ENCODE results near the gene HRH1. TPM values are rescaled to one million over a fixed set of nuclear protein-coding genes. Genes with fewer than 3 reads are reported as not detected.
A peak's percentile ranks its signal among the peaks of the same experiment; 100 is the strongest.

HRH1 gene
- total RNA-seq, 1 experiment from 2014 or later, result 7.0 TPM

DNA sequence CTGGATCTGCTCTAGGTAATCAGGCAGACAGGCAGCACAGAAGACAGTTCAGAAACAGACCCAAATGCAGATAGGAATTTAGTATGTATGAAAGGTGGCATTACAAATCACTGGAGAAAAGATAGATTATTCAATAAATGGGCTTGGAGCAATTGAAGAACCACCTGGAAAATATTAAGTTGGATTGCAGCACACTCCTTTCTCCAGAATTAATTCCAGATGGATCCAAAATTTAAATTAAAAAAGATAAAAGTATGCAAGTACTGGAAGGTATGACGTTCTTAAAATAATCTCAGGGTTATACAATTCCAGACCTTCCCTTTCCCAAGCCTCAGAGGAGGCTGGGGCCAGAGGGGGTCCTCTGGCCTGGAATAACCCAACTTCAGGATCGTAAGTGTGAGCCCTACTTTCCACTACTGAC, 32.5 kb downstream of the HRH1 start:
- DNase-seq (ENCODE audit: low read depth, low spot score) (no peak), ATAC-seq (no peak)
- Histone ChIP-seq H3K4me2 (ENCODE audit: low read length) (peak overlapping the region; percentile 73), H3K79me2 (ENCODE audit: insufficient read depth, low read length) (no peaks in the 10 kb centered on the region), H3K9me3 (ENCODE audit: control insufficient read depth in 1 of 2, insufficient read depth in 1 of 2, low read depth in 1 of 2, low read length in 2 of 2) (no peaks in the 10 kb centered on the region), H3K4me1 (ENCODE audit: control insufficient read depth in 1 of 2, insufficient read depth in 2 of 2, low read length in 2 of 2) (peaks cover 27 to 48% of the 10 kb centered on the region in 2 experiments), H4K20me1 (ENCODE audit: insufficient read depth) (no peaks in the 10 kb centered on the region), H3K9ac (ENCODE audit: low read length) (0 out of 2 replicates have a peak overlapping the region, but pooled peaks have one; percentile 37), H3K36me3 (ENCODE audit: control insufficient read depth in 1 of 2, insufficient read depth in 2 of 2, low read length in 2 of 2) (no peaks in the 10 kb centered on the region), H3K27ac (ENCODE audit: low read depth, low read length) (no peak overlapping the region; the same call in 1 of the 2 replicates), H2AFZ (ENCODE audit: low read depth, low read length, poor library complexity, severe bottlenecking) (no peak overlapping the region), H3K4me3 (replicated peaks in 1 of 2; ENCODE audit: low read depth in 1 of 2, low read length in 2 of 2) (no peak overlapping the region), H3K9me2 (ENCODE audit: insufficient read depth) (no peaks in the 10 kb centered on the region), H3K27me3 (ENCODE audit: insufficient read depth, low read length) (no peaks in the 10 kb centered on the region)
- TF ChIP-seq CBX3 (IDR thresholded peaks at IDR 0.05; ENCODE audit: low read depth), result no peak
- no peak for TF ChIP-seq EGR1 (IDR thresholded peaks at IDR 0.05; ENCODE audit: low read depth)
- TF ChIP-seq FOSL1 (IDR thresholded peaks at IDR 0.05; ENCODE audit: low read depth), result no peak
- TF ChIP-seq, protein P1, sequence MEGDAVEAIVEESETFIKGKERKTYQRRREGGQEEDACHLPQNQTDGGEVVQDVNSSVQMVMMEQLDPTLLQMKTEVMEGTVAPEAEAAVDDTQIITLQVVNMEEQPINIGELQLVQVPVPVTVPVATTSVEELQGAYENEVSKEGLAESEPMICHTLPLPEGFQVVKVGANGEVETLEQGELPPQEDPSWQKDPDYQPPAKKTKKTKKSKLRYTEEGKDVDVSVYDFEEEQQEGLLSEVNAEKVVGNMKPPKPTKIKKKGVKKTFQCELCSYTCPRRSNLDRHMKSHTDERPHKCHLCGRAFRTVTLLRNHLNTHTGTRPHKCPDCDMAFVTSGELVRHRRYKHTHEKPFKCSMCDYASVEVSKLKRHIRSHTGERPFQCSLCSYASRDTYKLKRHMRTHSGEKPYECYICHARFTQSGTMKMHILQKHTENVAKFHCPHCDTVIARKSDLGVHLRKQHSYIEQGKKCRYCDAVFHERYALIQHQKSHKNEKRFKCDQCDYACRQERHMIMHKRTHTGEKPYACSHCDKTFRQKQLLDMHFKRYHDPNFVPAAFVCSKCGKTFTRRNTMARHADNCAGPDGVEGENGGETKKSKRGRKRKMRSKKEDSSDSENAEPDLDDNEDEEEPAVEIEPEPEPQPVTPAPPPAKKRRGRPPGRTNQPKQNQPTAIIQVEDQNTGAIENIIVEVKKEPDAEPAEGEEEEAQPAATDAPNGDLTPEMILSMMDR (IDR thresholded peaks at IDR 0.05 in 2 of 3, conservative IDR thresholded peaks at IDR 0.05 in 1 of 3; ENCODE audit: borderline replicate concordance in 1 of 3, insufficient read depth in 1 of 3, low read depth in 2 of 3, low read length in 2 of 3), result no peak
- no peak for TF ChIP-seq SP1 (IDR thresholded peaks at IDR 0.05; ENCODE audit: low read depth)
- no peak for TF ChIP-seq ZNF274 (IDR thresholded peaks at IDR 0.05; ENCODE audit: low read depth, low read length)
- TF ChIP-seq, protein P2, sequence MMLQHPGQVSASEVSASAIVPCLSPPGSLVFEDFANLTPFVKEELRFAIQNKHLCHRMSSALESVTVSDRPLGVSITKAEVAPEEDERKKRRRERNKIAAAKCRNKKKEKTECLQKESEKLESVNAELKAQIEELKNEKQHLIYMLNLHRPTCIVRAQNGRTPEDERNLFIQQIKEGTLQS (IDR thresholded peaks at IDR 0.05), result no peak
- TF ChIP-seq, protein P3, sequence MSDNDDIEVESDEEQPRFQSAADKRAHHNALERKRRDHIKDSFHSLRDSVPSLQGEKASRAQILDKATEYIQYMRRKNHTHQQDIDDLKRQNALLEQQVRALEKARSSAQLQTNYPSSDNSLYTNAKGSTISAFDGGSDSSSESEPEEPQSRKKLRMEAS (IDR thresholded peaks at IDR 0.05), result no peak
- no peak for TF ChIP-seq EZH2phosphoT487 (IDR thresholded peaks at IDR 0.05; ENCODE audit: borderline replicate concordance)
- TF ChIP-seq, protein P4, sequence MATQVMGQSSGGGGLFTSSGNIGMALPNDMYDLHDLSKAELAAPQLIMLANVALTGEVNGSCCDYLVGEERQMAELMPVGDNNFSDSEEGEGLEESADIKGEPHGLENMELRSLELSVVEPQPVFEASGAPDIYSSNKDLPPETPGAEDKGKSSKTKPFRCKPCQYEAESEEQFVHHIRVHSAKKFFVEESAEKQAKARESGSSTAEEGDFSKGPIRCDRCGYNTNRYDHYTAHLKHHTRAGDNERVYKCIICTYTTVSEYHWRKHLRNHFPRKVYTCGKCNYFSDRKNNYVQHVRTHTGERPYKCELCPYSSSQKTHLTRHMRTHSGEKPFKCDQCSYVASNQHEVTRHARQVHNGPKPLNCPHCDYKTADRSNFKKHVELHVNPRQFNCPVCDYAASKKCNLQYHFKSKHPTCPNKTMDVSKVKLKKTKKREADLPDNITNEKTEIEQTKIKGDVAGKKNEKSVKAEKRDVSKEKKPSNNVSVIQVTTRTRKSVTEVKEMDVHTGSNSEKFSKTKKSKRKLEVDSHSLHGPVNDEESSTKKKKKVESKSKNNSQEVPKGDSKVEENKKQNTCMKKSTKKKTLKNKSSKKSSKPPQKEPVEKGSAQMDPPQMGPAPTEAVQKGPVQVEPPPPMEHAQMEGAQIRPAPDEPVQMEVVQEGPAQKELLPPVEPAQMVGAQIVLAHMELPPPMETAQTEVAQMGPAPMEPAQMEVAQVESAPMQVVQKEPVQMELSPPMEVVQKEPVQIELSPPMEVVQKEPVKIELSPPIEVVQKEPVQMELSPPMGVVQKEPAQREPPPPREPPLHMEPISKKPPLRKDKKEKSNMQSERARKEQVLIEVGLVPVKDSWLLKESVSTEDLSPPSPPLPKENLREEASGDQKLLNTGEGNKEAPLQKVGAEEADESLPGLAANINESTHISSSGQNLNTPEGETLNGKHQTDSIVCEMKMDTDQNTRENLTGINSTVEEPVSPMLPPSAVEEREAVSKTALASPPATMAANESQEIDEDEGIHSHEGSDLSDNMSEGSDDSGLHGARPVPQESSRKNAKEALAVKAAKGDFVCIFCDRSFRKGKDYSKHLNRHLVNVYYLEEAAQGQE (IDR thresholded peaks at IDR 0.05; ENCODE audit: low read depth), result no peak
- no peak for TF ChIP-seq TCF7L2 (IDR thresholded peaks at IDR 0.05; ENCODE audit: borderline replicate concordance, extremely low read depth, insufficient read depth, insufficient read length)
- TF ChIP-seq, protein P5, sequence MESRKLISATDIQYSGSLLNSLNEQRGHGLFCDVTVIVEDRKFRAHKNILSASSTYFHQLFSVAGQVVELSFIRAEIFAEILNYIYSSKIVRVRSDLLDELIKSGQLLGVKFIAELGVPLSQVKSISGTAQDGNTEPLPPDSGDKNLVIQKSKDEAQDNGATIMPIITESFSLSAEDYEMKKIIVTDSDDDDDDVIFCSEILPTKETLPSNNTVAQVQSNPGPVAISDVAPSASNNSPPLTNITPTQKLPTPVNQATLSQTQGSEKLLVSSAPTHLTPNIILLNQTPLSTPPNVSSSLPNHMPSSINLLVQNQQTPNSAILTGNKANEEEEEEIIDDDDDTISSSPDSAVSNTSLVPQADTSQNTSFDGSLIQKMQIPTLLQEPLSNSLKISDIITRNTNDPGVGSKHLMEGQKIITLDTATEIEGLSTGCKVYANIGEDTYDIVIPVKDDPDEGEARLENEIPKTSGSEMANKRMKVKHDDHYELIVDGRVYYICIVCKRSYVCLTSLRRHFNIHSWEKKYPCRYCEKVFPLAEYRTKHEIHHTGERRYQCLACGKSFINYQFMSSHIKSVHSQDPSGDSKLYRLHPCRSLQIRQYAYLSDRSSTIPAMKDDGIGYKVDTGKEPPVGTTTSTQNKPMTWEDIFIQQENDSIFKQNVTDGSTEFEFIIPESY (IDR thresholded peaks at IDR 0.05; ENCODE audit: extremely low read depth, insufficient replicate concordance, low read length), result no peak
- no peak for TF ChIP-seq RAD21 (IDR thresholded peaks at IDR 0.05; ENCODE audit: low read depth)
- TF ChIP-seq ELF1 (IDR thresholded peaks at IDR 0.05; ENCODE audit: borderline replicate concordance, low read depth), result no peak
- TF ChIP-seq EZH2 (IDR thresholded peaks at IDR 0.05), result no peak
- no peak for TF ChIP-seq YY1 (IDR thresholded peaks at IDR 0.05; ENCODE audit: extremely low read depth, insufficient replicate concordance, low read depth, low read length)
- TF ChIP-seq CEBPB (IDR thresholded peaks at IDR 0.05; ENCODE audit: low read depth), result no peak
- no peak for TF ChIP-seq SIN3A (IDR thresholded peaks at IDR 0.05; ENCODE audit: low read depth)
- no peak for TF ChIP-seq ZFX (IDR thresholded peaks at IDR 0.05)
- TF ChIP-seq JUND (IDR thresholded peaks at IDR 0.05), result no peak
- POLR2A ChIA-PET, result interaction anchor here (1.2 kb wide), 1 partner anchor 38 kb away, joined by 3 read pairs; no protein-coding TSS in a partner anchor
- RAD21 ChIA-PET (ENCODE audit: low non-redundant PET in 1 of 2, low total read pairs in 2 of 2, uncharacterized antibody in 2 of 2, unreplicated experiment in 2 of 2), result interaction anchor here in 1 of 2 experiments (1.3 kb wide), 1 partner anchor 125 kb away, joined by 3 read pairs; no protein-coding TSS in a partner anchor
- intact Hi-C loops (cut with micrococcal nuclease), result no loop called here
- no TSS peak for BruUV-seq (replicated peaks)
- CTCF ChIA-PET, result interaction anchor here (1.5 kb wide), 1 partner anchor 148 kb away, joined by 3 read pairs; no protein-coding TSS in a partner anchor

All from HCT116 (cell line).